ENCODE results near the gene PCGF6.
"Not testable (repeated sequence)": the region's sequence is repeated elsewhere in the genome, so short reads cannot be mapped to it uniquely, and the experiment has no call there.

The PCGF6 gene

GRCh38 chr10:103350517-103351260 is at the start of gene PCGF6:
TSS of gene PCGF6 (minus strand) at chr10:103351140. CDS start at chr10:103351066, 74 bp downstream.
- DNase-seq: peak; percentile 75

- DNase-seq: no peak
Observed at GRCh38 chr10:103397191-103397825, 46.4 kb upstream of the PCGF6 start.

GRCh38 chr10:103396789-103397087 is 45.8 kb upstream of the PCGF6 start:
- no peak for DNase-seq

DNA sequence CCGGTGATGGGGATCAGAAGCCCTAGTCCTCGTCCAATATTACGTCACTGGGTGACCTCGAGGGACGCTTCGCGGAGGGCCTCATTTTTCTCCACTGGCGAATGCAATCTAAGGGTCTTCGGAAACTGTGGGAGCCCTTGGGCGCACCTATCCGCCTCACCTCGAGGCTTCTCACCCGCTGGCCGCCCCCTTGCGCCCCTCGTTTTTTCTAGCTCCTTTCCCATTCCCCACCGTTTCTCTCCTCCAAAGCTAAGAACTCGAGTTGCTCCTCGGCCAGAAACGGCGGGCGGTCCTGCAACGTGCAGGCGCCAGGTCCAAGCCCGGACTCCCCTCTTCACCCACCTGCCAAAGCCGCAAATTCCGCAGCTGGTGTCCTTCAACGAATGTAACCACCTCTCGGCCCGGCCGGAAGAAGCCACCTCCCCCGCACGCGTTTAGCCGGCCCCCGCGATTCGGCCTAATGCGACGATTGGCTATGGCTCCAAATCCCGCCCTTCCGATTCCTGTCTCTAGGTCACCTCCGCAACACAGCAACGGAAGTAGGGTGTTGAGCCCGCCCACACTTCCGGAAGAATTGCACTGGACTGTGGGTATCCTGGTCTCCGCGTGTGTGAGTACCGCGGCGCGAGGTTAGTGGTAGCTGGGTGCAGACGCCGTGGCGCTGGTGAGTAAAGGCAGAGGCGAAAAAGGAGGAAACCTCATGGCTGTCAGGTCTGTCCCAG is 45.3 kb upstream of the PCGF6 start, which contains the start of the genes ATP5MK and PDCD11:
ATP5MK (minus strand) TSS at position 409 of the 722 bp plus-strand sequence. CDS start 4,018 bp downstream, outside the sequence.
PDCD11 (plus strand) TSS at position 560 of the 722 bp plus-strand sequence. CDS start 1,801 bp downstream, outside the sequence.
- peak; percentile 95 for DNase-seq

- DNase-seq: peak; percentile 4
Observed at GRCh38 chr10:103395754-103396066, 44.8 kb upstream of the PCGF6 start.

GRCh38 chr10:103394180-103394579 is 43.2 kb upstream of the PCGF6 start:
- DNase-seq: no peak

DNA sequence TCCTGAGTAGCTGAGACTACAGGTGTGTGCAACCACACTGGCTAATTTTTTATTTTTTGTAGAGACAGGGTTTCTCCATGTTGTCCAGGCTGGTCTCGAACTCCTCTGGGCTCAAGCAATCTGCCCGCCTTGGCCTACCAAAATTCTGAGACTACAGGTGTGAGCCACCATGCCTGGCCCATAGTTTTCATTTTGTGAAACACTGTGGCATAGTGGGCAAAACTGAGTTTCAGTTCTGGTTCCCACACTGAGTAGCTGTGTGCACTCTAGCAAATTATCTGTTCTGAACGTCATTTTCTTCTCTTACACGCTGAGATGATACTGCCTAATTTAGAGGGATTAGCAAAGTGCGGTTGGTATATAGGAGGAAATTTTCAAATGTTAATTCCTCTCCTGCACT is 31.8 kb upstream of the PCGF6 start:
- DNase-seq: no peak

- no peak for DNase-seq
Observed at GRCh38 chr10:103374263-103374662, 23.3 kb upstream of the PCGF6 start.

- DNase-seq: no peak
Observed at GRCh38 chr10:103373544-103373943, 22.6 kb upstream of the PCGF6 start.

GRCh38 chr10:103367782-103368518 is 17.0 kb upstream of the PCGF6 start, which contains the start of gene TAF5:
TSS of gene TAF5 (plus strand) at chr10:103367976. CDS start at chr10:103367990, 14 bp downstream.
- peak; percentile 94 for DNase-seq

- no peak for DNase-seq
Observed at GRCh38 chr10:103367379-103367781, 16.4 kb upstream of the PCGF6 start.

GRCh38 chr10:103360791-103361190 is 9.9 kb upstream of the PCGF6 start:
- DNase-seq: not testable (repeated sequence)

DNA sequence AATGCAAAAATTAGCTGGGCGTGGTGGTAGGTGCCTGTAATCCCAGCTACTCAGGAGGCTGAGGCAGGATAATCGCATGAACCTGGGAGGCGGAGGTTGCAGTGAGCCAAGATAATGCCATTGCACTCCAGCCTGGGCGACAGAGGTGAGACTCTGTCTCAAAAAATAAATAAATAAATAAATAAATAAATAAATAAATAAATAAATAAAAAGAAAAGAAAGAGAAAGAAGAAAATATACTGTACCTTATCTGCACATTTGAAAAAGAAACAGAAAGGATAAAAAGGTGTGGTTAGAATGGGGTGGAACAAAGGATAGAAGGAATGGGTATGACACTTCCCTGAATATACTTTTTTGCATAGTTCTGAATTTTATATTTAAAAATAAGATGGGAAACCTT is 8.6 kb upstream of the PCGF6 start:
- DNase-seq: not testable (repeated sequence)

DNA sequence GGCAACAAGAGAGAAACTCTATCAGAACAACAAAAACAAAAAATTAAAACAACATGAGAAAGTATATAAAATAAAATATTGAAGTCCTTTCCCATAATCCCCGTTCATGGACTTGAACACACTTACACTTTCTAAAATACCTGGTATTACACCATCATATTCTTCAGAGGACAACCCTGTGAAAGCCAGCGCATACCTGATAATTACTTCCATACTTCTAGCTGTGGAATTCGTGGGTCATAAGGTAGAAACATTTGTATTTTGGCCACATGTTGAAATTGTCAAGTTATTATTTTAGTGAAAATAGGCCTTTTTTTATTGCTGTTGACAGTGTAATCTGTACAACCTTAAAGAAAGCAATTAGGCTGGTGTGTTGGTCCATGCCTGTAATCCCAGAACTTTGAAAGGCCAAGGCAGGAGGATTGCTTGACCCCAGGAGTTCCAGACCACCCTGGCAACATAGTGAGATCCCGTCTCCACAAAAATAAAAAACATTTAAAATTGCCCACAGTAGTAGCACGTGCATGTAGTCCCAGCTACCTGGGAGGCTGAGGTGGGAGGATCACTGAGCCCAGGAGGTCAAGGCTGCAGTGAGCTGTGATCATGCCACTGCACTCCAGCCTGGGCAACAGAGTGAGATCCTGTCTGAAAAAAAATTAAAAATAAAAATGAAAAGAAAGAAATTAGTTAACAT is 5.1 kb upstream of the PCGF6 start:
- DNase-seq: no peak

DNA sequence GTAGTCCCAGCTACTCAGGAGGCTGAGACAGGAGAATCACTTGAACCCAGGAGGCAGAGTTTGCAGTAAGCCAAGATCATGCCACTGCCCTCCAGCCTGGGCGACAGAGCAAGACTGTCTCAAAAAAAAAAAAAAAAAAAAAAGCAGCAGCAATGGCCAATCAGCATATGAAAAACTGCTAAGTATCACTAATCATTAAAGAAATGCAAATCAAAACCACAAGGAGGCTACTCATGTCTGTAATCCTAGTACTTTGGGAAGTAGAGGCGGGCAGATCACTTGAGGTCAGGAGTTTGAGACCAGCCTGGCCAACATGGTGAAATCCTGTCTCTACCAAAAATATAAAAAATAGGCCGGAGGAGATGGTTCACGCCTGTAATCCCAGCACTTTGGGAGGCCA is 3.6 kb upstream of the PCGF6 start:
- not testable (repeated sequence) for DNase-seq

DNA sequence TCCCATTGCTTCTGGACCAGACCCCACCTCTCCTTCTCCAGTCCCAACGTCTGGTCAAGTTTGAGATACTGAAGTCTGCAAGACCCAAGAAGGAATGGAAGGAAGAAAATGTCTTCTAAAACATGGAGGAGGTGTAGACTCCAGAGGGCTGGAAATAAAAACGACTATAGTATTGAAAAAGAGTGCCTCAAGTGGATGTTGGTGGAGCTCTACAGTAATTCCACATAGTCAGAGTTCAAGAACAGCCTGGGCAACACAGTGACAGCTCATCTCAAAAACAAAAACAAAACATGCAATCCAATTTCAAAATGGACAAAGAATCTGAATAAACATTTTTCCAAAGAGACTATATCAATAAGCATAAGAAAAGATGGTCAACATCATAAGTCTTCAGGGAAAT is 2.3 kb upstream of the PCGF6 start:
- no peak for DNase-seq

DNA sequence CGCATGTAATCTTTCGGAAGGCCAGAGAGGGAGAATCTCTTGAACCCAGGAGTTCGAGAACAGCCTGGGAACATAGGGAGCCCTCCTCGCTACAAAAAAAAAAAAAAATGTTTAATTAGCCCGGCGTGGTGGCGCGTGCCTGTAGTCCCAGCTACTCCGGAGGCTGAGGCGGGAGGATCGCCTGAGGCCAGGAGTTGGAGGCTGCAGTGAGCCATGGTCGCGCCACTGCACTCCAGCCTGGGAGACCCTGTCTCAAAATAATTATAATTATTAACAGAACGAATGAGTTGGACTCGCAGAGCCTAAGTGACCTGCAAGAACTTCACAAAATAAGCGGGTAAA is 794 bp downstream of the PCGF6 start:
- no peak for DNase-seq

- DNase-seq: no peak
Observed at GRCh38 chr10:103336370-103336769, 14.6 kb downstream of the PCGF6 start.

GRCh38 chr10:103334567-103334966 is 16.4 kb downstream of the PCGF6 start:
- DNase-seq: no peak

DNA sequence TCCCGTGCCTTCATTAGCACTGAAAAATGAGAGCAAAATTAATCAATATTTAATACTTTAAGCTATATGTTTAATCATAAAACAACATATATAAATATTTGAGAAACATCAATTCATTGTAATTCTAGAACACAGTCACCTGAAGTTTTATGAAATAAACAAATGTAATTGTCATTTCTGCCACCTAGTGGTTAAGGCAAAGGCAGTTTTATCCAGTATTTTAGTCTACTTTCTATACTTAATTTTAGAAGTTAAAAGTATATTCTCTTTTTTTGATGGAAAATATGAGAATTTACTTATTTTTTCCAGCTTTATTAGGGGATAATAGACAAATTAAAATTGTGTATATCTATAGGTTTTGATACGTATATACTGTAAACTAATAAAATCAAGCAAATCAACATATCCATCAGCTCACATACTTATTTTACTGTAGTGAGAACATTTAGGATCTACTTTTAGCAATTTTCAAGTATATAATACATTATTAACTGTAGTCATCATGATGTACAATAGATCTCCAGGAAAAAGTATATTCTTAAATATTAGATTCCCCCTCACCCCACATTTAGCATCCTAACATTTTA is 16.9 kb downstream of the PCGF6 start:
- peak; percentile 22 for DNase-seq

GRCh38 chr10:103327906-103328305 is 23.0 kb downstream of the PCGF6 start:
- no peak for DNase-seq

- DNase-seq: no peak
Observed at GRCh38 chr10:103316087-103316486, 34.9 kb downstream of the PCGF6 start.

Measured in CD4-positive, alpha-beta T cell treated with Interleukin-10 for 1 hour (primary cell).